ENCODE measurements around the gene NR3C2.

Gene NR3C2

DNA sequence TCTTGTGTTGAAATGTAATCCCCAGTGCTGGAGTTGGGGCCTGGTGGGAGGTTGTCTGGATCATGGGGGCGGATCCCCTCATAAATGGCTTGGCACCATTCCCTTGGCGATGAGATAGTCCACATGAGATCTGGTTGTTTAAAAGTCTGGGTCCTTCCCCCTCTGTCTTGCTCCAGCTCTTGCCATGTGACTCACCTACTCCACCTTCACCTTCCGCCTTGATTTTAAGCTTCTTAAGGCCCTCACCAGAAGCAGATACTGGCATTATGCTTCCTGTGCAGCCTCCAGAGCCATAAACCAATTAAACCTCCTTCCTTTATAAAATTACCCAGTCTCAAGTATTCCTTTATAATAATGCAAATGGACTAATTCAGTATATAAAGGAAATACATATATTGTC lies 111.5 kb downstream of the NR3C2 start:
- TF ChIP-seq PATZ1 (CRISPR knock-in tag; IDR thresholded peaks at IDR 0.05; ENCODE audit: borderline replicate concordance) (no peak), ZNF565 (CRISPR knock-in tag; conservative IDR thresholded peaks at IDR 0.05; ENCODE audit: low read depth) (no peak), CSDC2 (CRISPR knock-in tag; IDR thresholded peaks at IDR 0.05) (no peak), ZC3H10 (CRISPR knock-in tag; IDR thresholded peaks at IDR 0.05) (no peak), GLIS3 (CRISPR knock-in tag; IDR thresholded peaks at IDR 0.05) (no peak), TCF4 (CRISPR knock-in tag; IDR thresholded peaks at IDR 0.05; ENCODE audit: borderline replicate concordance) (no peak)
- TF ChIP-seq, protein P1, sequence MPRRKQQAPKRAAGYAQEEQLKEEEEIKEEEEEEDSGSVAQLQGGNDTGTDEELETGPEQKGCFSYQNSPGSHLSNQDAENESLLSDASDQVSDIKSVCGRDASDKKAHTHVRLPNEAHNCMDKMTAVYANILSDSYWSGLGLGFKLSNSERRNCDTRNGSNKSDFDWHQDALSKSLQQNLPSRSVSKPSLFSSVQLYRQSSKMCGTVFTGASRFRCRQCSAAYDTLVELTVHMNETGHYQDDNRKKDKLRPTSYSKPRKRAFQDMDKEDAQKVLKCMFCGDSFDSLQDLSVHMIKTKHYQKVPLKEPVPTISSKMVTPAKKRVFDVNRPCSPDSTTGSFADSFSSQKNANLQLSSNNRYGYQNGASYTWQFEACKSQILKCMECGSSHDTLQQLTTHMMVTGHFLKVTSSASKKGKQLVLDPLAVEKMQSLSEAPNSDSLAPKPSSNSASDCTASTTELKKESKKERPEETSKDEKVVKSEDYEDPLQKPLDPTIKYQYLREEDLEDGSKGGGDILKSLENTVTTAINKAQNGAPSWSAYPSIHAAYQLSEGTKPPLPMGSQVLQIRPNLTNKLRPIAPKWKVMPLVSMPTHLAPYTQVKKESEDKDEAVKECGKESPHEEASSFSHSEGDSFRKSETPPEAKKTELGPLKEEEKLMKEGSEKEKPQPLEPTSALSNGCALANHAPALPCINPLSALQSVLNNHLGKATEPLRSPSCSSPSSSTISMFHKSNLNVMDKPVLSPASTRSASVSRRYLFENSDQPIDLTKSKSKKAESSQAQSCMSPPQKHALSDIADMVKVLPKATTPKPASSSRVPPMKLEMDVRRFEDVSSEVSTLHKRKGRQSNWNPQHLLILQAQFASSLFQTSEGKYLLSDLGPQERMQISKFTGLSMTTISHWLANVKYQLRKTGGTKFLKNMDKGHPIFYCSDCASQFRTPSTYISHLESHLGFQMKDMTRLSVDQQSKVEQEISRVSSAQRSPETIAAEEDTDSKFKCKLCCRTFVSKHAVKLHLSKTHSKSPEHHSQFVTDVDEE (CRISPR knock-in tag; IDR thresholded peaks at IDR 0.05): no peak
- no peak for ATAC-seq

- TF ChIP-seq POU6F1 (CRISPR knock-in tag; IDR thresholded peaks at IDR 0.05; ENCODE audit: borderline replicate concordance, low read depth) (no peak), ZNF8 (CRISPR knock-in tag; IDR thresholded peaks at IDR 0.05) (no peak), TOX (CRISPR knock-in tag; IDR thresholded peaks at IDR 0.05; ENCODE audit: borderline replicate concordance) (no peak), ZFP3 (CRISPR knock-in tag; IDR thresholded peaks at IDR 0.05) (no peak), ZC3H10 (CRISPR knock-in tag; IDR thresholded peaks at IDR 0.05) (no peak), ESRRG (CRISPR knock-in tag; IDR thresholded peaks at IDR 0.05) (no peak), ISL1 (CRISPR knock-in tag; IDR thresholded peaks at IDR 0.05) (no peak), ZNF70 (CRISPR knock-in tag; IDR thresholded peaks at IDR 0.05) (no peak), PPARA (CRISPR knock-in tag; IDR thresholded peaks at IDR 0.05; ENCODE audit: borderline replicate concordance) (no peak), SNAI2 (CRISPR knock-in tag; IDR thresholded peaks at IDR 0.05) (no peak), PATZ1 (CRISPR knock-in tag; IDR thresholded peaks at IDR 0.05; ENCODE audit: borderline replicate concordance) (no peak), CSDC2 (CRISPR knock-in tag; IDR thresholded peaks at IDR 0.05) (no peak), CSRNP3 (CRISPR knock-in tag; IDR thresholded peaks at IDR 0.05) (no peak), OSR1 (CRISPR knock-in tag; IDR thresholded peaks at IDR 0.05) (no peak), RARB (CRISPR knock-in tag; IDR thresholded peaks at IDR 0.05) (no peak), TCF4 (CRISPR knock-in tag; IDR thresholded peaks at IDR 0.05; ENCODE audit: borderline replicate concordance) (no peak), ARNTL (CRISPR knock-in tag; IDR thresholded peaks at IDR 0.05; ENCODE audit: borderline replicate concordance, low read depth) (no peak)
- TF ChIP-seq, protein P2, sequence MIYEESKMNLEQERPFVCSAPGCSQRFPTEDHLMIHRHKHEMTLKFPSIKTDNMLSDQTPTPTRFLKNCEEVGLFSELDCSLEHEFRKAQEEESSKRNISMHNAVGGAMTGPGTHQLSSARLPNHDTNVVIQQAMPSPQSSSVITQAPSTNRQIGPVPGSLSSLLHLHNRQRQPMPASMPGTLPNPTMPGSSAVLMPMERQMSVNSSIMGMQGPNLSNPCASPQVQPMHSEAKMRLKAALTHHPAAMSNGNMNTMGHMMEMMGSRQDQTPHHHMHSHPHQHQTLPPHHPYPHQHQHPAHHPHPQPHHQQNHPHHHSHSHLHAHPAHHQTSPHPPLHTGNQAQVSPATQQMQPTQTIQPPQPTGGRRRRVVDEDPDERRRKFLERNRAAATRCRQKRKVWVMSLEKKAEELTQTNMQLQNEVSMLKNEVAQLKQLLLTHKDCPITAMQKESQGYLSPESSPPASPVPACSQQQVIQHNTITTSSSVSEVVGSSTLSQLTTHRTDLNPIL (CRISPR knock-in tag; IDR thresholded peaks at IDR 0.05; ENCODE audit: low read depth): no peak
- no peak for ATAC-seq
These were observed 112.1 kb downstream of the NR3C2 start for GRCh38 chr4:148330161-148330560.
